Coronary artery (tissue), 2 donors: ENCODE results near the gene DKKL1.
A peak's percentile ranks its signal among the peaks of the same experiment; 100 is the strongest.
"Not testable (repeated sequence)": the region's sequence is repeated elsewhere in the genome, so short reads cannot be mapped to it uniquely, and the experiment has no call there.

Experiments
- DNase-seq: peaks from one replicate; pipeline ENCODE4 v3.0.0-alpha.2; 2017; ENCODE audit warnings: low spot score
- H3K27ac ChIP-seq, 2 donors: fragments of 200-600 bp; sonication (generic); one replicate each; pipeline ENCODE4 v1.5.1; 2016 to 2019
- H3K4me3 ChIP-seq: fragments of 200-600 bp; sonication (generic); 2 replicates; pipeline ENCODE4 v1.5.1; 2016; ENCODE audit warnings: mild to moderate bottlenecking, moderate library complexity
- TF ChIP-seq, protein P1 (sequence below): fragments of 200-600 bp; sonication (generic); IDR thresholded peaks from one replicate; pipeline ENCODE4 v1.5.1; 2019; ENCODE audit warnings: antibody characterized with exemption

DKKL1 gene

DNA sequence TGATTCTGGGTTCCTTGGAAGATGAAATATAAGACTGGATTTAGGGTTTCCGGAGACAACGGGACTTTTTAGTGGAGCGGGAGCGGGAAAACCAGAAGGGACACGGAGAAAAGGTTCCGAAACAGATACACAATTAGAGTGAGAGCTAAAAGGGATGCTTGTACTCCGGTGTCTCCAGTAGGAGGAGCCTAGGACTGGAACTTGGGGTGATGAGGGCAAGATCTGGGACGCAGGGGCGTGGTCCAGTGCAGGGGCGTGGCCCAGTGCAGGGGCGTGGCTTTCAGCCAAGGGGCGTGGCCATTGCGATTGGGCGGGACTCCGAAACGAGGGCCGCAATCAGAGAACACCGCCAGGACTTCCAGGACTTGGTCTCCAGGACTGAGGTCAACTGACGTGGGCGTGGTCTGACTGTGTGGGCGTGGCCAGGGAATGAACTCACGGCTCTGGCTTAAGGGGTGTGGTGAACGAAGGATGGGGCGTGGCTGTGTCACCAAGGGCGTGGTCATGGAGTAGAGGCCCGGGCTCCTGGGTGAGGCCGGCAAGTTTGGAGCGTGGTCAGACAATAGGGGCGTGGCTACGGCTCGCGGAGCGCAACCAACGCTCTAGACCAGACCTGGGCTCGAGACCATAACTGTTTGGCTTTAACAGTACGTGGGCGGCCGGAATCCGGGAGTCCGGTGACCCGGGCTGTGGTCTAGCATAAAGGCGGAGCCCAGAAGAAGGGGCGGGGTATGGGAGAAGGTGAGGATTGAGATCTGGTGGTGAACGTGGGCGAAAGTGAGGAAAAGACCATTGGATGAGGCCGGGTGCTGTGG, at the start of gene DKKL1:
Gene DKKL1, plus strand, starts transcription at position 610 of the 815 bp plus-strand sequence. Its CDS starts 122 bp downstream, at position 732.
- Histone ChIP-seq H3K4me3 (peak within 1 kb of the TSS; percentile 85), H3K27ac (peak within 1 kb of the TSS; percentile 91 to 94)
- peak; percentile 99 for DNase-seq
- TF ChIP-seq, protein P1, sequence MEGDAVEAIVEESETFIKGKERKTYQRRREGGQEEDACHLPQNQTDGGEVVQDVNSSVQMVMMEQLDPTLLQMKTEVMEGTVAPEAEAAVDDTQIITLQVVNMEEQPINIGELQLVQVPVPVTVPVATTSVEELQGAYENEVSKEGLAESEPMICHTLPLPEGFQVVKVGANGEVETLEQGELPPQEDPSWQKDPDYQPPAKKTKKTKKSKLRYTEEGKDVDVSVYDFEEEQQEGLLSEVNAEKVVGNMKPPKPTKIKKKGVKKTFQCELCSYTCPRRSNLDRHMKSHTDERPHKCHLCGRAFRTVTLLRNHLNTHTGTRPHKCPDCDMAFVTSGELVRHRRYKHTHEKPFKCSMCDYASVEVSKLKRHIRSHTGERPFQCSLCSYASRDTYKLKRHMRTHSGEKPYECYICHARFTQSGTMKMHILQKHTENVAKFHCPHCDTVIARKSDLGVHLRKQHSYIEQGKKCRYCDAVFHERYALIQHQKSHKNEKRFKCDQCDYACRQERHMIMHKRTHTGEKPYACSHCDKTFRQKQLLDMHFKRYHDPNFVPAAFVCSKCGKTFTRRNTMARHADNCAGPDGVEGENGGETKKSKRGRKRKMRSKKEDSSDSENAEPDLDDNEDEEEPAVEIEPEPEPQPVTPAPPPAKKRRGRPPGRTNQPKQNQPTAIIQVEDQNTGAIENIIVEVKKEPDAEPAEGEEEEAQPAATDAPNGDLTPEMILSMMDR = no peak

DNA sequence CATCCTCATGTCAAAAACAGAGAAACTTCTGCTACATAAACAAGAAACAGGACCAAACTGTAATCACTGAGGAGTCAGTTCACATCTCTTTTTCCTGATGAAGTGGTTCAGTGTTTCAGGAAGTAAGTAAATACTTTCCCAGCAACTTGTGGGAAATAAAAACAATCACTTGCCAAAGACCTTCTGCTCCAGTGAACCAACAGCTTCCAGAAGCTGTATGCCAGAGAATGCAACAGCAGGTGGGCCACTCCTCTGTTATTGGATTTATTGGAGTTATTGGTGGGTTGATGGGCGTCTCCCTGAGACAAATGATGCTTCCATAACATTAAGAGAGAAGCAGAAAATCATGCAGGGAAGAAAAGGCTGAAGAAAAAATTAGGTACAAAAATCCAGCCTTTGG, 48.6 kb upstream of the DKKL1 start:
- Histone ChIP-seq H3K4me3 (no peak overlapping the region), H3K27ac (no peak overlapping the region)
- TF ChIP-seq, protein P1 = no peak
- DNase-seq = no peak

DNA sequence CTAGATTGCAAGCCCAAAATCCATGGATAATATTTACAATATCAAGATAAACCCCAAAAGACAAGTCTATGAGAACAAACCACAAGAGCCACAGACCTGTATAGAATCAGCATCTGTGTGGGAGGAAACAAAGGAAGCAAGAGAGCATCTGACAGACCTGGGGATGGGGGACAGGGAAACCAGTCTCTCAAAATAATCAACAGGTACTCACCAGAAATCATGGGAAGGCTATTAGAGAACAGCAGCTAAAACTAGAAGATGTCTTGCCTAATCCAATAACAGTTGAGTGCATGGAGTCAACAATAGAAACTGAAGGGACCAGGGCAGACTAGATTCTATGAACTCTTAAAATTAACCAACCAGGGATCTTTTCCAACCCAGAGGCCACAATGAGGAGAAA, 47.4 kb upstream of the DKKL1 start:
- no peak overlapping the region for H3K27ac ChIP-seq
- TF ChIP-seq, protein P1 = no peak
- no peak overlapping the region for H3K4me3 ChIP-seq
- no peak for DNase-seq

DNA sequence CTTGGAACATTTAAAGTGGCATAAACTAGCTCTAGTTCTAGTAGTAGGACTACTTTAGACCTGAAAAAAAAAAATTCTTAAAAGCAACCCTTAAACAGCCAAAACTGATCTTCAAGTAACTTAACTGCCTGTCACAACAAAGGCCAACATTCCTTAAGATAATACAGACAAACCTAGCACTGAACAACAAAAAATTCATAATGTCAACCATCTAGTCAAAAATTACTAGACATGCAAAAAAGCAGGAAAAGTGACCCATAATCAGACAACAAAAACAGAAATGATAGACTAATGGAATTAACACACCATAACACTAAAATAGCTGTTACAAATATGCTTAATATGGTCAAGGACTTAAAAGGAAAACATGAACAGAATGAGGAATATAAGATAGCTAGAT, 45.4 kb upstream of the DKKL1 start:
- no peak for DNase-seq
- Histone ChIP-seq H3K4me3 (no peak overlapping the region), H3K27ac (no peak overlapping the region)
- TF ChIP-seq, protein P1 = no peak

DNA sequence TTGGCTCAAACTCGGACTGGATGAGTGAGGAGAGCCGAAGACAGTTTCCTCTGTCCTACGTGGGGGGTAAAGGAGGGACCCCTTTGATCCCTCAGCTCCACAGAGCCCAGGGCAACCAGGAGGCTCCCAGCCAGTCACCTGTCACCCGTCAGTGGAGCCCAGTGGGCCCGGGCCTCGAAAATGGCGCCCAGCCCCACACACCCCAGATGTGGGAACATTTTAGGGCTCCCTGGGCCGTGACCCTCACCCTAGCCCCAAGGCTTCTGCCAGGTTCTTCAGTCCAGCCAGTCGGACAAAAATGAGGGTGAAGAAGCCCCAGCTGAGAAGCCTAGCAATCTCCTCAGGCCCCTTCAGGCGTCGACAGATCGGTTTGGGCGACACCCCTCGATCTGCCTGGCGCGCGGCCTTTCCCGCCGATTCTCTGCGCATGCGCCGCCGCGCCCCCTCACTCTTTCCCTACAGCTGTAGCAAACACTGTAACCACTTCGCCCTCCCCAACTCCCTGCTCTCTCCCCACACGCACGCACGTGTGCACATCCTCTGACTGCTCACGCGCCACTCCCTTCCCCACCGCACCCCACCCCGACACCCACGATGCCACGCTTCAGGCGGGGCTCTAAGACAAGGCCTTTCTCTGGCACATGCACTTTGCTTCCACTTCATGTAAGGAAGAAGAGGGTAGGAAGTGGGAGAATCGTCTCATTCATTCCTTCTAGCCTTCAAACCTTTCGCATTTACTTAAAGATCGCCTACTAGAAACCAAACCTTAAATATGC, 38.7 kb upstream of the DKKL1 start, which contains the start of gene SLC6A16:
Gene SLC6A16, minus strand, starts transcription at position 391 of the 776 bp plus-strand sequence. CDS start 13,844 bp downstream, outside the sequence.
- TF ChIP-seq, protein P1 = no peak
- peak; percentile 59 for DNase-seq
- Histone ChIP-seq H3K4me3 (no peak within 1 kb of the TSS), H3K27ac (no peak within 1 kb of the TSS)

DNA sequence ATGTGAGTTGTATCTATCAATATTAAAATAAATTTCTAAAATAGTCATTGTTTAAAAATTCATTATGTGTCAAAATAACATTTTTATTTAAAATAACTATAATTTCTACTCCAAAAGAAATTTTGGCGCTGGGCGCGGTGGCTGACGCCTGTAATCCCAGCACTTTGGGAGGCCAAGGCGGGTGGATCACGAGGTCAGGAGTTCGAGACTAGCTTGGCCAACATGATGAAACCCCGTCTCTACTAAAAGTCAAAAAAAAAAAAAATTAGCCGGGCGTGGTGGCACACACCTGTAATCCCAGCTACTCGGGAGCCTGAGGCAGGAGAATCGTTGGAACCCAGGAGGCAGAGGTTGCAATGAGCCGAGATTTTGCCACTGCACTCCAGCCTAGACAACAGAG, 37.9 kb upstream of the DKKL1 start:
- not testable (repeated sequence) for DNase-seq, H3K4me3 ChIP-seq, H3K27ac ChIP-seq

DNA sequence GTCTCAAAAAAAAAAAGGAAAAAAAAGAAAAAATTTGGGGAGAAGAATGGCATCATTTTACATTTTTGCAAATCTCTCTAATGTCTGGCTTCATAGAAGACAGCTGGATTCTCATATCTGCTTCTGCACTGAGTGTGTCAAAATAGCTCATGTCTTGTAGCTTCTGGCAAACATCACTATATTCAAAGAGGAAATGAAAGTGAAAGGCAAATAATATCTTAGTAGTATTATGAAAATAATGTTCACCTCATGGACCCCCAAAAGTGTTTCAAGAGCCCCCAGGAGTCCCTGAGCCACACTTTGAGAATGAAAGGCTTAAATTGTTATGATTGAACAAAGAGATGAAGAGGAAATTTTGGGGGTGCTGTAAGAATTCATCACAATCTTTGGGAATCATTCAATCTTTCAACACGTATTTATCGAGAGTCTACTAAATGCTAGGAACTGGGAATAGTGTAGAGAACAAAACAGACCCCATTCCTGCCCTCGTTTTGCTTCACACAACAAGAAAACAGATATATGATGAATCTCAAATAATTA, 37.4 kb upstream of the DKKL1 start:
- Histone ChIP-seq H3K27ac (no peak overlapping the region), H3K4me3 (no peak overlapping the region)
- TF ChIP-seq, protein P1 = no peak
- DNase-seq = peak; percentile 4
